Activated CD8-positive, alpha-beta T cell treated with anti-CD3 and anti-CD28 coated beads for 36 hours (primary cell): ENCODE results near the gene THBS4. TPM values are rescaled to one million over a fixed set of nuclear protein-coding genes. Genes with fewer than 3 reads are reported as not detected.

Experiments used
- ATAC-seq: fragments of 200-7000 bp; cut with Tn5 transposase; one replicate; pipeline ENCODE4 v1.10.0; 2021; ENCODE audit warnings: mild to moderate bottlenecking, moderate library complexity
- CTCF ChIA-PET: fragments of 350-600 bp; sonication (Branson Sonifier 250); formaldehyde crosslinking; loops from one replicate; lab custom pipeline; 2021; ENCODE audit warnings: antibody characterized with exemption; lab: Charles Lee
- POLR2A ChIA-PET: fragments of 350-600 bp; sonication (Branson Sonifier 250); formaldehyde crosslinking; loops from one replicate; lab custom pipeline; 2021; ENCODE audit warnings: antibody characterized with exemption; lab: Charles Lee
- DNase-seq: peaks from one replicate; pipeline ENCODE4 v3.0.0-alpha.2; 2020
- H3K27ac Mint-ChIP-seq: one replicate; pipeline ENCODE4 v1.8.0; 2021; ENCODE audit warnings: mild to moderate bottlenecking, mixed read lengths
- H3K27me3 Mint-ChIP-seq: one replicate; pipeline ENCODE4 v1.8.0; 2021; ENCODE audit warnings: mixed read lengths
- H3K36me3 Mint-ChIP-seq: one replicate; pipeline ENCODE4 v1.8.0; 2021; ENCODE audit warnings: low read depth, mixed read lengths
- H3K4me1 Mint-ChIP-seq: one replicate; pipeline ENCODE4 v1.8.0; 2021; ENCODE audit warnings: low read depth, mixed read lengths
- H3K4me3 Mint-ChIP-seq: one replicate; pipeline ENCODE4 v1.8.0; 2021; ENCODE audit warnings: mild to moderate bottlenecking, moderate library complexity, mixed read lengths
- H3K9me3 Mint-ChIP-seq: one replicate; pipeline ENCODE4 v1.8.0; 2021; ENCODE audit warnings: mixed read lengths
- intact Hi-C: fragments of 100-400 bp; cut with micrococcal nuclease; formaldehyde crosslinking; loops from one replicate; pipeline ENCODE4 v1.10.0; 2022
- total RNA-seq, 2 experiments: library from RNA; stranded (reverse); gene quantifications; one replicate each; pipeline ENCODE4 v1.2.3, GENCODE V29; 2021
- TF ChIP-seq, protein P1 (sequence below): fragments of 200-600 bp; IDR thresholded peaks from one replicate; pipeline ENCODE4 v1.8.0; 2022; ENCODE audit warnings: antibody characterized with exemption, mild to moderate bottlenecking

THBS4 gene
- total RNA-seq, 2 experiments from 2014 or later = 2.3 to 2.5 TPM

DNA sequence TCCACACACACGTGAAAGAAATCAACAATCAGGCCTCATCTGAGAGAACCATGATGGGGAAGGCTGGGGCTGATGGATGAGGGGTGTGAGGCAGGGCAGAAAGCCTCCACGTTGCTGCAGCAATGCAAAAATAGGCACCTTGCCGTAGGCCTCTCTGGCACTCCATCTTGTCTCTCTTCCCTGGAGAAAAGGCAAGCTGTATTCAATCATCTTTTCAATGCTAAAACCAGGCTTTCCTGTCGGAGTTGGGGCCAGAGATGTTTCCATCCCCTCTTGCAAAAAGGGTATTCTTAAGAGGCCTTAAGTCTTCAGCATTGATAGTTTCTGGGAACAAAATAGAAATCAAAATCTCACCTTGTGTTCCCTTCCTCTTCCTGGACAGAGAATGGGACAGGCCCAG is 80.9 kb downstream of the THBS4 start:
- Mint-ChIP-seq H3K4me1 (peaks cover 27% of the 10 kb centered on the region), H3K9me3 (peaks cover 21% of the 10 kb centered on the region), H3K36me3 (peaks cover 24% of the 10 kb centered on the region), H3K27me3 (no peaks in the 10 kb centered on the region), H3K27ac (no peak overlapping the region), H3K4me3 (no peak overlapping the region)
- ChIA-PET POLR2A (interaction anchor here (1.1 to 1.2 kb wide), 2 partner anchors 12 to 37 kb away, joined by 3 to 4 read pairs; no protein-coding TSS in a partner anchor), CTCF (interaction anchor here (1.1 kb wide), 1 partner anchor 24 kb away, joined by 3 read pairs; no protein-coding TSS in a partner anchor)
- ATAC-seq (no peak), DNase-seq (no peak)
- TF ChIP-seq, protein P1, sequence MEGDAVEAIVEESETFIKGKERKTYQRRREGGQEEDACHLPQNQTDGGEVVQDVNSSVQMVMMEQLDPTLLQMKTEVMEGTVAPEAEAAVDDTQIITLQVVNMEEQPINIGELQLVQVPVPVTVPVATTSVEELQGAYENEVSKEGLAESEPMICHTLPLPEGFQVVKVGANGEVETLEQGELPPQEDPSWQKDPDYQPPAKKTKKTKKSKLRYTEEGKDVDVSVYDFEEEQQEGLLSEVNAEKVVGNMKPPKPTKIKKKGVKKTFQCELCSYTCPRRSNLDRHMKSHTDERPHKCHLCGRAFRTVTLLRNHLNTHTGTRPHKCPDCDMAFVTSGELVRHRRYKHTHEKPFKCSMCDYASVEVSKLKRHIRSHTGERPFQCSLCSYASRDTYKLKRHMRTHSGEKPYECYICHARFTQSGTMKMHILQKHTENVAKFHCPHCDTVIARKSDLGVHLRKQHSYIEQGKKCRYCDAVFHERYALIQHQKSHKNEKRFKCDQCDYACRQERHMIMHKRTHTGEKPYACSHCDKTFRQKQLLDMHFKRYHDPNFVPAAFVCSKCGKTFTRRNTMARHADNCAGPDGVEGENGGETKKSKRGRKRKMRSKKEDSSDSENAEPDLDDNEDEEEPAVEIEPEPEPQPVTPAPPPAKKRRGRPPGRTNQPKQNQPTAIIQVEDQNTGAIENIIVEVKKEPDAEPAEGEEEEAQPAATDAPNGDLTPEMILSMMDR = no peak
- intact Hi-C loops = no loop called here

GRCh38 chr5:80116465-80116864 is 81.3 kb downstream of the THBS4 start:
- Mint-ChIP-seq H3K27me3 (no peaks in the 10 kb centered on the region), H3K36me3 (peaks cover 24% of the 10 kb centered on the region), H3K27ac (no peak overlapping the region), H3K4me1 (peaks cover 27% of the 10 kb centered on the region), H3K4me3 (no peak overlapping the region), H3K9me3 (peaks cover 21% of the 10 kb centered on the region)
- ChIA-PET POLR2A (interaction anchor here (1.1 to 1.4 kb wide), 3 partner anchors 12 to 139 kb away, joined by 3 to 4 read pairs (median 4); partner anchors contain the start of gene SERINC5), CTCF (interaction anchor here (1.1 to 1.8 kb wide), 2 partner anchors 25 to 26 kb away, joined by 3 to 4 read pairs; no protein-coding TSS in a partner anchor)
- intact Hi-C loops = no loop called here
- TF ChIP-seq, protein P1 = no peak
- no peak for DNase-seq
- no peak for ATAC-seq

DNA sequence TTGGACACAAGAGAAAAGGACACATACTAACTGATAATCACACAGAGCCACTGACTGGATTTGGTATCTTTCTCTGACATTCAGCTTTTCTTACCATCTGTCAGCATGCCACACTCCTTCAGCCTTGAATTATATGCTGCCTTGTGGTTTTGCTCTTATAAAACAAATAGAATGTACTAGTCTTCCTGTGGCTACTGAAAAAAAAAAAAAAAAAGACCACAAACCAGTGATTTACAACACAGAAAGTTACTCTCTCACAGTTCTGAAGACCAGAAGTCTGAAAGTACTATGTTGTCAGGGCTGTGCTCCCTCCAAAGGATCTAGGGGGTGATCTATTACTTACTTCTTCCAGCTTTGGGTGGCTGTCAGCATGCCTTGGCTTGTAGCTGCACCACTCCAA is 82.3 kb downstream of the THBS4 start:
- DNase-seq (no peak), ATAC-seq (peak; percentile 56)
- H3K36me3 Mint-ChIP-seq = peaks cover 24% of the 10 kb centered on the region
- intact Hi-C loops = no loop called here
- H3K4me3 Mint-ChIP-seq = no peak overlapping the region
- TF ChIP-seq, protein P1 = no peak
- H3K4me1 Mint-ChIP-seq = peaks cover 31% of the 10 kb centered on the region
- ChIA-PET CTCF (interaction anchor here (0.9 to 3.1 kb wide), 5 partner anchors 7 to 33 kb away, joined by 3 to 9 read pairs (median 4); no protein-coding TSS in a partner anchor), POLR2A (interaction anchor here (1.0 to 1.4 kb wide), 2 partner anchors 11 to 138 kb away, joined by 3 to 4 read pairs; partner anchors contain the start of gene SERINC5)
- H3K27me3 Mint-ChIP-seq = no peaks in the 10 kb centered on the region
- H3K9me3 Mint-ChIP-seq = peaks cover 22% of the 10 kb centered on the region
- H3K27ac Mint-ChIP-seq = peak overlapping the region; percentile 48

GRCh38 chr5:80119372-80119771 is 84.2 kb downstream of the THBS4 start:
- Mint-ChIP-seq H3K27me3 (no peaks in the 10 kb centered on the region), H3K4me1 (peaks cover 44% of the 10 kb centered on the region), H3K9me3 (peaks cover 14% of the 10 kb centered on the region), H3K4me3 (no peak overlapping the region), H3K36me3 (peaks cover 12% of the 10 kb centered on the region), H3K27ac (no peak overlapping the region)
- CTCF ChIA-PET = interaction anchor here (1.0 to 3.1 kb wide), 4 partner anchors 9 to 28 kb away, joined by 3 to 9 read pairs (median 4); no protein-coding TSS in a partner anchor
- ATAC-seq = no peak
- intact Hi-C loops = no loop called here
- POLR2A ChIA-PET = no interaction called here
- TF ChIP-seq, protein P1 = no peak
- DNase-seq = no peak

DNA sequence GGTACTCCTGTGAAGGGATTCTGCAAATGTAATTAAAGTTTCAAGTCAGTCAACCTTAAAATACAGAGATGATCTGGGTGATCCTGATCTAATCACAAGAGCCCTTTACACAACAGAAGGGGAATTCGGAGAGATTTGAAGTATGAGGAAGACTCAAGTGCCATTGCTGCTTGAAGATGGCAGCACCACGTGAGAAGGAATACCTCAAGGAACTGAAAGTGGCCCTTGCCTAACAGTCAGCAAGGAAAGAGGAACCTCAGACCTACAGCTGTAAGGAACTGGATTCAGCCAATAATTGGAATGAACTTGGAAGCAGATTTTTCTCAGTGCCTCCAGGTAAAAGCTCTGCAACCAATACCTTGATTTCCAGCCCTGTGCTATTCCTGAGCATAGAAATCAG is 87.4 kb downstream of the THBS4 start:
- Mint-ChIP-seq H3K27ac (no peak overlapping the region), H3K4me1 (peaks cover 50% of the 10 kb centered on the region), H3K9me3 (peaks cover 9% of the 10 kb centered on the region), H3K36me3 (peaks cover 10% of the 10 kb centered on the region), H3K4me3 (no peak overlapping the region), H3K27me3 (no peaks in the 10 kb centered on the region)
- ATAC-seq (no peak), DNase-seq (no peak)
- TF ChIP-seq, protein P1 = no peak
- ChIA-PET POLR2A (no interaction called here), CTCF (interaction anchor here (1.1 to 1.6 kb wide), 2 partner anchors 17 to 32 kb away, joined by 3 to 5 read pairs; no protein-coding TSS in a partner anchor)
- intact Hi-C loops = no loop called here
